CD4-positive, alpha-beta T cell treated with Interferon alpha-2 for 1 hour (primary cell): Measurements from ENCODE around the gene PTGR3.

Experiments
- DNase-seq, 2 donors: peaks; one replicate each; pipeline ENCODE4 v3.0.0-alpha.2; 2020 to 2022

The PTGR3 gene, protein sequence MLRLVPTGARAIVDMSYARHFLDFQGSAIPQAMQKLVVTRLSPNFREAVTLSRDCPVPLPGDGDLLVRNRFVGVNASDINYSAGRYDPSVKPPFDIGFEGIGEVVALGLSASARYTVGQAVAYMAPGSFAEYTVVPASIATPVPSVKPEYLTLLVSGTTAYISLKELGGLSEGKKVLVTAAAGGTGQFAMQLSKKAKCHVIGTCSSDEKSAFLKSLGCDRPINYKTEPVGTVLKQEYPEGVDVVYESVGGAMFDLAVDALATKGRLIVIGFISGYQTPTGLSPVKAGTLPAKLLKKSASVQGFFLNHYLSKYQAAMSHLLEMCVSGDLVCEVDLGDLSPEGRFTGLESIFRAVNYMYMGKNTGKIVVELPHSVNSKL

DNA sequence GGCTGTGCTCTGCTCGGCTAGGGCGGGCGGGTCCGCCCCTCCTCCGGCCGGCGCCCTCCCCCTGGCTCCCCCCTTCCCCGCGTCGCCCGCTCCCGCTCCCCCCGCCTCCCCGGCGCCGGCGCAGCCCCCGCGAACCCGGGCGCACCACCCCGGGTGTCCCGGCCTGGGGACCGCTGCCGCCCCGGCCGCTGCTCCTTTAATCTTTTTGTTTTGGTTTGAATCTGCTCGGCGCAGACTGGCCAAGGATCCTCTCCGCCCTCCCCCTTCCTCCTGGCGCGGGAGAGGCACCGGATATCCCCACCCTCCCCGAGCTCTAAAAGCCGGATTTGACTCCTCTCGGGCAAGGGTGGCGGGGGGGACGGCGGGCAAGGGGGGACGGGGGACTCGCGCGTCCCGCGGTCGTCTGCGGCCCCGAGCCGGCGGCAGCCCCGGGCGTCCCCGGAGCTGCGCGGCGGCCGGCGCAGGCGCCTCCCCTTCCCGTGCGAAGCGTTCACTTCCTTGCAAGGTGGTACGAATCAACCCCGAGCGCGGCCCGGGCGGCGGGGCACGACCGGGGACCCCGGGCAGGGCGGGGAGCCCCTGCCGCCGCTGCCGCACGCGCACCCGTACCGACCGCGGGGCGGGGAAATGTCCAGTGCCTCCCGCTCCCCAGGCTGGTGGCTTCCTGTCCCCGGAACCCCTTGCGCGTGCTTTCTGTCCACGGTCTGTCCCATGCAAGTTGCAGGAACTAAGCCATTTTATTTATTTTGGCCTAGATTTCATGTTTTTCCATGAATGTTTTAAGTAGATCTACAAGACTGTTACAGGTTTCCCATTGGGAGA, at the start of gene PTGR3:
Gene PTGR3, minus strand, starts transcription at position 11 of the 822 bp plus-strand sequence. CDS start 81 bp downstream, outside the sequence.
- peak; percentile 74 to 87 for DNase-seq

DNA sequence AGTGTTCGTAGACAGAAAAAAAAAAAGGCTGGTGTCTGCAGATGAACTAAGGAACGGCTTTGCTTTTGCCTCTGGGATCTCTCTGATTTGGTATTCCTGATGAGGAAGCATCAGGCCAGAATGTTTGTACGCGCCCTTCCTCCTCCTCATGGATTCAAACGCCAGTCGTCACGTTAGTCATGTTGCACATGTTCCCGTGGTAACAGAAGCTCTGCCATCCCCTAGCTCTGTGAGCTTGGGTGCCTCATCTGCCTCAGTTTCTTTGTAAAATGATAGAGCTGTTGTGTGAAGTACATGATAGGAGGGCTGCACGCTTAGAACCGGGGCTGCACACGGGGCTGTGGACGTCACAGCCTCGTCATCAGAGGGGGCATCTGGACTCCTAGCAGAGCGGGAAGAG, 48.7 kb upstream of the PTGR3 start:
- no peak for DNase-seq

DNA sequence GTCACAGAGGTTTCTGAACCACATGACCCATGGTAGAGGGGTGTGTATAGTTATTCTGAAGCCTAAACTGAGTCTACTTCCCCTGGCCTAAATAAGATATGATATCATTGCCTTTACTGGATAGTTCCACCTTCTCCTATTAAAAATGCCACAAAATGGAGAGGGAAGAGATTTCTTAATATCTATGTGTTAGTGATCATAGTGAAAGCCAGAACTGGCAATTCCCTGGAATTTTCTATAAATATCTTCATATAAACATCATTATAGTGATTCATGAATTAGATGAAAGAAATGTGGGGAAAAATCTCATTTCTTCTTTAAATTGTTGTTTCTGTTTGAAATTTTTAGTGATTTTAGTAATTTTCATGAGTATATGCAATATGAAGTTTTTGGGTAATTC, 47.4 kb upstream of the PTGR3 start:
- DNase-seq: no peak

DNA sequence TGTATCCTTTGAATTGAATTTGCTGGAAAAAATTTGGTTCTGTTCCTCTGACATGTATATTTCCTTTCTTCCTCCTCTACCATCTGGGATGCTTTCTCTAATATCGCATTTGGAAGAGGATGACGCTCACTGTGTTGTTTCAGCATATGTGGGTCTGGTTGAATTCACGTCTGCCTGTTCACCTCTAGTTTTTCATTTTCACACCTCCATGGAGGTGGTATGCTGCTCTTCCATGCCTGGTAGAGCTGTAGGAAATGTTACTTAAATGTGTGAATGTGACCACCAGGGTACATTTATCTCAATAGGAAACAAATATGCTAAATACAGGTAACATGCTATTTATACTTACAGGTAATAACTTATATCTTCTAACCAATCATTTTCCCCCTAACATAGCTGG, 46.2 kb upstream of the PTGR3 start:
- no peak for DNase-seq

DNA sequence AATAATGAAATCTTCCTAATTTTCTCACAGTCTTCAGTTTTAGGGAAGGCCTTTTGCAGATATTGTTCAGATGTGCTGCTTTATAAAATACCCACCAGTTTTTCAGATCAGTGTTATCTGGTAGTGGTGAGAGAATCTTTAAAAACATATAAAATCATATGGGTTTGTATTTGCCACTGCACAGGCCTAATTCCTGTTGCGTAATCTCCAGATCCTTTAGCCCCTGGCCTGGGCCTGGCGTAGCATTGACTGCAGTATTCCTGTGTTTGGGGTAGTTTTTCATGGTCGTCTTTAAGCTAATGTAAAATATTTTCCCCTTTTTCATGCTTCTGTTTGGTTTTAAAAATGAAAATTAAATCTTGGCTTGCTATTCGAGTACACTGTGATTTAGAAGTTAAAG, 44.8 kb upstream of the PTGR3 start:
- DNase-seq: no peak

DNA sequence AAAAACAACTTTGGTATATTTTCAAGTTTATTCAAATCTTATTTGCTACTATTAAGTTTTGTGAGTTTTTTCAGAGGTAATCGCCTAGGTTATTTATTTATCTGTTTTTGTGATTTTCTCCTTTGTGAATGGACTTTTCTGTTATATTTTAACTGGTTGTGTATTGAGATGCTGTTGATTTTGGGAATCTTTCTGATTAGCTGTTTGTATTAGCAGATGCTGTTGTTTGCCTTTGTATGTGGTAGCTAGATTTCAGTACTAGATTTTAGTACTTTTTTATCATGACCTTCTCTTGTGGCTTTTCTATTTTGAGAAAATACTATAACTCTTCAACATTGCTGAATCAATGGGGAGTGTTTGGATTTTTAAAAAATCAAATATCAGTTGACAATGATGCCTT, 44.1 kb upstream of the PTGR3 start:
- no peak for DNase-seq

DNA sequence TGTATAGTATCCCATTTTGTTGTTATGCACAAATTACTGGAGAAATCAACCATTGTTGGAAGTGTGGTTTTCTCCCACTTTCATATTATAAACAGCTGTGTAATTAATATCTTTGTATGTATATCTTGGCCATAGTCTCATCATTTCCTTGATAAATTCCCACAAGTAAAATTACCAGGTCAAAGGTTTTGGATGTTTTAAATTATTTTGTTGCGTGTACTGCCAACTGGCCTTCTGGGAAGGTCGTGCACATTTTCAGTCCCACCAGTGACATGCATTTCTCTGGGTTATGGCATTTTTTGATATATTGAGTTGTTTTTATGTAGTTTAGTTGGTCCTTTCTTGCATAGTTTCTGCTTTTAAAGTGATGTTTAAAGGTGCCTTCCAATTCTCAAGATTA, 43.2 kb upstream of the PTGR3 start:
- DNase-seq: no peak

DNA sequence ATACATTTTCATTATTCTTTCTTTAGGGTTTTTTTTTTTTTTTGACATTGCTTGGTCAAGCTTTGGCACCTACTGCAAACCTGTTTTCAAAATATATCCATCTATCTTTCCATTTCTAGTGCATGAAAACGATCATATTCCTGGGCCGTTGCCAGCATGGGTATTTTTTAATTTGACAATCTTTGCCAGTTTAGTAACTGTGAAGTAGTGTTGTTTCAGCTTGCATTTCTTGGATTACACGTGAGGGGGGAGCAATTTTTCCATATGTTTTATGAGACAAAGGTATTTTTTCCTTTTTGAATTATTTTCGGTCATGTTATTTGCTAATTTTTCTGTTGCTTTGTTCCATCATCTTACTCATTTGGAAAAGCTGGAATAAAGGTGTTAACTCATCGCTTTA, 42.5 kb upstream of the PTGR3 start:
- no peak for DNase-seq

DNA sequence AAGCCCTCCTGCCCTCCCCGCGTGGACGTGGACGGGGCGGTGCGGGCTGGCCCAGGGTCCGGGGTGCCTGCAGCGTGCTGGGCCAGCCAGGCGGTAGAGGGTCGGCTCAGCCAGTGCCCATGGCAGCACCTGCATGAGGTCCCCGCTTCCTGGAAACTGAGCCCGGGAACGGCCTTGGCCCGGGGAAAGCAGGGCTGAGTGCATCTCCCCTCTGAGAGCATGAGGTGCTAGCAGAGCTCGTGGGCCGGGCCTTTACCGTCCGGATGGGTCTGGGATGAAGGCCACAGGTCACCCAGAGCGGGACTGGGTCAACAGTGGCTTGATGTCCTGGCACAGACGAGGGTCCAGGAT, 41.5 kb upstream of the PTGR3 start:
- DNase-seq: no peak

DNA sequence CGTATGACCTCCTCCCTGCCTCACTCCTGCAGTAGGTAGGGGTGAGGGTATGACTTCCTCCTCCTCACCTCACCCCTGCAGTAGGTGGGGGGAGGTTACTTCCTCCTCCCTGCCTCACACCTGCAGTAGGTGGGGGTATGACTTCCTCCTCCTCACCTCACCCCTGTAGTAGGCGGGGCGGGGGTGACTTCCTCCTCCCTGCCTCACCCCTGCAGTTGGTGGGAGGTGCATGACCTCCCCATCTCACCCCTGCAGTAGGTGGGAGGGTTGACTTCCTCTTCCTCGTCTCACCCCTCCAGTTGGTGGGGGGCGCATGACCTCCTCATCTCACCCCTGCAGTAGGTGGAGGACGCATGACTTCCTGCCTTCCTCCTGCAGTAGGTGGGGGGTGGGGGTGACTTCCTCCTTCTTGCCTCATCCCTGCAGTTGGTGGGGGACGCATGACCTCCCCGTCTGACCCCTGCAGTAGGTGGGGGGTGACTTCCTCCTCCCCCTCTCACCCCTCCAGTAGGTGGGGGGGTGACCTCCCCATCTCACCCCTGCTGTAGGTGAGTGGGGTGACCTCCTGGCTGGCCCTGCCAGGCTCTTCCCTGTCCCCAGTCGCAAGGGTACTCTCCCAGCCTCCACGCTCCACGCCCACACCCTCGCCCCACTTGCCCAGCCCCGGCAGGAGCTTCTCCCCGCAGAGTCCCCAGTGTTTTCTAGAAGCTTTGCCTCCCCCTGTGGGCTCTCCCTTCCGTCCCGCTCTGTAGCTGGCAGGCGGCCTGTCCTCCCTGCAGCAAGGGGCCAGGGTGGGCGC, 40.9 kb upstream of the PTGR3 start:
- DNase-seq: peak in 1 of 2 donors; percentile 39

DNA sequence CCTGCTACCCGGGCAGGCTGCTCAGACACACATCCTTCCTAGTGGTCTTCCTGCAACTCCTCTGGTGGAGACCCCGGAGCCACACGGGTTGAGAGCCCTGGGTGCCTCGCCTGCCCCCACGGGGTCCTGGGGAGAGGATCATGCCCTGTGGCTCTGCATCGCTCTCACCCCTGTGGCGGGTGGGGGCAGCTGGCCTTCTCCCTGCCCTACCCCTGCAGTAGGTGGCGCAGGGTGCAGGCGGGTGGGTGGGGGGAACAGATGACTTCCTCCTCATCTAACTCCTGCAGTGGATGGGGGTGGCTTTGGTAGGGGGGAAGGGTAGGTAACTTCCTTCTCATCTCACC, 40.2 kb upstream of the PTGR3 start:
- DNase-seq: no peak

DNA sequence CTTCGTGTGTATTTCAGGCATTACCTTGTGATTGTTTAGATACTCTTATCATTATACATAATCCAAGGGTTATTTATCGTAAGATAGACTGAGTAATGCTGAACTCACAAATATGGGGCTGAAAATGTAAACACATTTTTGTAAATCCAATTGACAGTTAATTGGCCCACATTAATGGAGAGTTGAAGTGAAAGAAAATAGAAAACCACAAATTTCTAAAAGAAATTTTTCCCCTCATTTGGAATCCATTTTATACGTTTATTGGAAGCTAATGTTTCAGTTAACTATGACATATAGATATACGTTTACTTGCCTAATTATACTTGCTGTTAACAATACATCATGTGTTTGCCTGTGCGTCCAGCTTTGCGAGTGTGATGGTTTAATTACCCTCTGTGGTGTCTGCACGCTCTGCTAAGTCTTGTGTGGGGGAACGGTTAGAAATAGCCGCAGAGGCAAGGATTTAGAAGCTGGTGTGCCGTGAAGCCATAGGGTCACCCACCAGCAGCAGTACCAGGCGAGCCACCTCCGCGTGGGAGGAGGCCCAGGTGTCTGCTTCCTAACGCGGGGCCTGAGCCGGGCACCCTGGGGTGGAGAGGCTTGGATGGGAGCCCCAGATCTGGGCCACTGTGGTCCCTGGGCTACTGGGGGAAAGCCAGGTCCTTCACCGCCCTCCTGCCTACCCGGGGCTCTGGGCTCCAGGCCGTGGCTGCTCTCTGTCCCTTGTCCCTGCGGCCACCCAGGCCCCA, 39.7 kb upstream of the PTGR3 start:
- no peak for DNase-seq

DNA sequence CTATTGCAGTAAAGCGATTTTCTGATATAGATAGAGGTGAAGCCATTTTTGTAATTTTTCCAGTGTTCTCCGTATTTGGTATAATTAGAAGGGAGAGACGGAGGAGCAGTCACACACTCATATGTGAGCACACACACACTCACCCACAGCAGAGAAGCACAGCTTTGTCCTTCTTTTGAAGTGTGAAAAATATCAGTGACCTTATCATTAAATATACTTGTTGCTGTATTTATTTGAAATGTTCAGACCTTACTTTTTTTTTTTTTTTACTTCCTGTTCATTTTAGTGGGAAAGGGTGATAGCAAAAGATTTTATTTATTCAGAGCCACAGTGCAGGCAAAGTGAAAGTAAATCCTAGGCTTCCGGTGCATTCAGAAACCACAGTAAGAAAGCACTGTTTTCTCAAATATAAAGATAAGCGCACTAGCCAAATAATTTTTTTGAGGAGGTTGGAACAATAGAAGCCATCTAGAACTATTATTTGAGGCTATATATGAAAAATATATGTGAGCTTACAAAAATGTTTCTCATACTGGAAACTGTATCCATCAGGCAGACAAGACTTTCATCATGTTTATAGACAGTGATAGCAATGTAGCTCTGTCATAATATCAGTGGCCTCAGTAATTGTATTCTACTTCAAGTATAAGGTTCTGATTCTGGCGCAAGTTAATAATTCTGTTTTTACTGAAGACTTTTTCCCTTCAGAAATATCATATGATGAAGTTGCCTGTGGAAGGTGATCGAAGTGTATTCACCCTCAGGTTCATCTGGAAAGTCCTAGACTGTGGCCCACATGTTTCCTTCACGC, 38.9 kb upstream of the PTGR3 start:
- peak in 1 of 2 donors; percentile 61 for DNase-seq

DNA sequence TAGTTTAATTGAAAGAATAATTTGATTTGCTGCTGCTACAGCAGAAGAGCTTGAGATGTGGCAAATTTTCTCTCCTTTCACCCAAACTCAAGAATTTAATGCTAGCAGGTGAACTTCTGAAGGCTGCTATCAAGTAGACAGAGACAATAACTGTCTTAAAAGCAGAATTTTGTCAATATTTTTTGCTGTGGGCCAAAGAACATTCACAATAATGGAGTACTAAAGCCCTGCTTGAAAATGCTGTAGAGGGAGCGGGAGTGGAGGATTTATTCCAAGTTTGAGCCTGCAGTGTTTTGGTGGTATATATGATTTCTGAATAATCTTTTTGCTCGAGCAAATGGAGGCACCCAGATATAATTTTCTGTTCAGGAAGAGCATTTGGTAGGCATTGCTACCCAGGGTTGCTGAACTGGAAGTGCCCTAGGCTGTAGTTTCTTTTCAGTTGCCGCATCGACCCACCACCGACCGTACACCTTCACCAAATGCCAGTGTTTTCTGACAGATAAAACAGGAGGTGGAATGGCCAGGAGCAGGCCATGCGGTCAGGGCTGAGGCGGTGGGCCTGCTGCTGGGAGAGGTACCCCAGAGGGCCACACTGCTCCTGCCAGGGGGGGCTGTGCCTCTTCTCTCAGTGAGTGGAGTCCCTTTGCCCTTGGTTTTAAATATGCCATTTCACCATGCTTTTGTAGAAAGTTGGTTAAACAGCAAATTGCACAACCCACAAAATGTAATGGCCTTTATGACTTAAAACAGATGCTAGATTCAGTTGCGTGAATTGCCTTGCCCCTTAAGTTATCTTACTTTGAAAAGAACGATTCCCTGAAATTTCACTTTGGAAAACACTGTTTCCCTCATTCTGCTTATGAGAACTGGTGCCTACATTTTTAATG, 38.0 kb upstream of the PTGR3 start:
- DNase-seq: no peak

DNA sequence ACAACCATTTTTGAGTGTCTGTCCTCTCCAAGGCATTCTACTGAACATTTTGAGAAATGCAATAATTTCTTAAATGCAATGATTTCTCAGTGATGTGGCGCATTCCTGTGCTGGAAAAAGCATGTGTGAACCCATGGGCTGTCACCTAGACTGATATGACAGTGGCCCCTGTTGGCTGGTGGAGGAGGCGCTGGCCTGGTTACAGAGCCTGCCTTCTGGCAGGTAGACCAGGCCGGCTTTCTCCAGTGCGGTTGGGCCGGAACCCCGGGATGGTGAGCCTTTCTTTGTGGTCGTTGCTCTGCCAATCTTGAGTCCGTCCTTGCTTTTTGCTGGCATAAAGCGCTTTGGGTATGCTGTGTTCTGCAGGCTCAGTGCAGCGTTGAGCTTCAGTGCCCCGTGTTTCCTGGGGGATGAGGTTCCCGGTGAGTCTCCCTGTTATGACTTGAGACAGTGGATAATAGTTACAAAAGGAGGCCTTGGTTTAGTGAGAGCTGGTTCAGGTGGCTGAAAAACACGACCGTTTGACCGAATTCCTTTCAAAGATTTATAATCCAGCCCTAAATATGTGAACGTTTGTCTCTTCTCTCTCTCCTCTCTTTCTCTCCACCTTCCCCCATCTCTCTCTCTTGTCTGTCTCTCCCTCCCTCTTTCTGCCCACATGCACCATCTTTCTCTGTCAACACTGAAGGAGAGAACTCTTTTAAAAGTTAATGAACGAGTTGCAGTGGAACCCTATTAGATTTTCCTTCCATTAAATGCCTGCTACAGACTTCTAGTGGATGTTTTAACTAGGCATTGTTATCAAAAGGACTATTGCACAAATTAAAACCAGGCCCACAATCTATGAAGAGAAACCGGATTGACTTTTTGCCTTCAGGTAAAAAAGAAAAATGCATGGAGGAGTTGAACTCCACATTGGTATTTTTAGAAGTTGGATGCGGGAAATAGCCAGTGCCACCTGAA, 35.7 kb upstream of the PTGR3 start:
- DNase-seq: peak in 1 of 2 donors; percentile 42

DNA sequence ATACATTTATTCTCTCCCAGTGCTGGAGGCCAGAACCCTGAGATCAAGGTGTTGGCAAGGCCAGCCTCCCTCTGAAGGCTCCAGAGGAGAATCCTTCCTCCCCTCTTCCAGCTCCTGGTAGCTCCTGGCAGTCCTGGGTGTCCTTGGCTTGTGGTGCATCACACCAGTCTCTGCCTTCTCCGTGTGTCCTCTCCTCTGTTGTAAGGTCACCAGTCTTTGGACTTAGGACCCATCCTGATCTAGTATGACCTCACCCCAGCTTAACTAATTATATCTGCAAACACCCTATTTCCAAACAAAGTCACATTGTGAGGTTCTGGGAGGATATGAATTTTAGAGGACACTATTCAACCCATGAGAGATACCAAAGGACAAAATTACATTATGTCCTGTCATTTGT, 32.8 kb upstream of the PTGR3 start:
- DNase-seq: no peak

DNA sequence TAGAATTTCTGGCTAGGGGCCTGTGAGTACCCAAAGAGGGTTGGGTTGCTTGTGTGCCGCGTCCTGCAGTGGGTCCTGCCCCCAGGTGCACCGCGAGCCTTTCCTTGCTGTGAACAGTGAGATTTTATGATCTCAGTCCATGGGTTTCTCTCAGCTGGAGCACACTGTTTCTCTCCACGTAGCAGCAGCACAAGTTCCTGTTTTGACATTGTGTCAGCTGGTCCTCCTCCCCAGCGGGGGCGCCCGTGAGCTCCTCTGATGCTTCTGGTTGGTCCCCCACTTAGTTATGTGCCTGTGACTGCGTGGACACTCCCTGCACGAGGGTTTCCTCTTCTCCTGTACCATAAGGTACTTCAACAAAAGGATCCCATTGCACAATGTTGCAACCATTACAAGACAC, 31.5 kb upstream of the PTGR3 start:
- peak in 1 of 2 donors; percentile 13 for DNase-seq

DNA sequence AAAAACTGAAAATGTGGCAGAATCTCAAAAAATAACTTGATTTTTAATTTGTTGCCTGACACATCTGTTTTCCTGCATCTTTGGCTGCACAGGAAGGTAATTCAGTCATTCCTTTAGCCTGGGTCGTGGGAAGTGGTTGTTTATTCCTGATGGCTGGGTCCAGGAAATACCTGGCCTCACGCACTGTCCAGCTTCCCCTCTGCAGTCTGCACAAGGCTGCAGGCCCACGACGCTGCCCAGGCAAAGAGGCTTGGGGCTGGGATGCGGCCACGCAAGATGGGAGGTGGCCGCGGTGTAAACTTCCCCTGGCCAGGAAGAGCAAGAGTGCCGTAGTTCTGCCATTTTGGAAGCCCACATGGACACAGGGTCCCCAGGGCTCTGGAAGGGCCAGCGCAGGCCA, 29.8 kb upstream of the PTGR3 start:
- no peak for DNase-seq

DNA sequence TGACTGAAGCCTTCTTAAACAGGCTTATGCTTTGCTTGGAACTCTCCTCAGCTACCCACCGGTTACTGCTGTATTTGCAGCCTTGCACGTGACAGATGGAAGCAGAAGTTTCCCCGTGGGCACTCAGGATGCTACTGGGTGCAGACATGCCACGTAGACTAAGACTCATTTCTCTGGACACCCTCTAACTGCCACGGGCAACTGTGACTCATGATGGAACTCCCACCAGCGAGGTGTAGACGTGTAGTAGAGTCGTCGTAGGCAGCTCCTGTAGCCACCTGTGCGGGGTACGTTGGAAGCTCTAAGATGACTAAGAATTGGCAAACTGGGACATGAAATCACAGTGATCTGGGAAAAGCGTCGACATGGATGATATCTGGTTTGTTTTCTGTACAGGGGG, 29.2 kb upstream of the PTGR3 start:
- no peak for DNase-seq

DNA sequence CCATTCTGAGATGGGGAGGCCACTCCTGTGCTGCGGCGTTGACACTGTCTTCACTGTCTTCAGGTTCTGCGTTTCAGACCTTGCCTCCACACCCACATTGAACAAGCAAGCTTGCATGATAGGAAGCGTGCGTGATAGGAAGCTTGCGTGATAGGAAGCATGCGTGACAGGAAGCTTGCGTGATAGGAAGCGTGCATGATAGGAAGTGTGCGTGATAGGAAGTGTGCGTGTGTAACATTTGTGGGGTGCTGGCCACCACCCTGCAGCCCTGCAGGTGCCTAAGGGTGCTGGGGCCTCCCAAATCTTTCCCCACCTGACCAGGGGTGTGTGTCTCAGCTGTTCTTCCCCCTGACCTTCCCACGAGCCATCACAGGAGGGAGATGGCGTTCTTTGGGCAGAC, 27.0 kb upstream of the PTGR3 start:
- DNase-seq: no peak
